ENCODE results near the gene FNDC11.

DNA sequence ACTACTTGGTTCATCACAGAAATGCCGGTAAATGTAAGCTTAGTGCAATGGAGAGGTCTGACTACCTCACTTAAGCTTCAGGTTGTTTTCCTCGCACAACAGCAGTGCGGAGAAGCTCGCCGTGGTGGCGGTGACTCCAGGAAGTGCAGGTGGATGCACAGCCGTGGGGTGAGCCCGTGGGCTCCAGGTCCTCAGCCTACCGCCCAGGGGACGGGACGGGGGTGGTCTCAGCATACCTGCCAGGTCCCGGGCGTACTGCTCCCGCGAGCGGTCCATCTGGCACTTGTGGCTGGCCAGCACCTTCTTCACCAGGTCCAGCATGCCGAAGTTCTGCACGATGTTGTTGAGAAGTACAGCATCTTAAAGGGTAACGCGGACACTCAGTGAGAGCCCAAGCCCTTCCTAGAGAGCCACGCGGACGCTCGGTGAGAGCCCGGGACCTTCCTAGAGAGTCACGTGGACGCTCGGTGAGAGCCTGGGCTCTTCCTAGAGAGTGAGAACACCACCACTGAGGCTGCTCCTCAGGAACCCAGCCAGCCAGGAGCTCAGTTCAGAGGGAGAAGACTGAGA, 37.9 kb downstream of the FNDC11 start:
- TF ChIP-seq, protein P1, sequence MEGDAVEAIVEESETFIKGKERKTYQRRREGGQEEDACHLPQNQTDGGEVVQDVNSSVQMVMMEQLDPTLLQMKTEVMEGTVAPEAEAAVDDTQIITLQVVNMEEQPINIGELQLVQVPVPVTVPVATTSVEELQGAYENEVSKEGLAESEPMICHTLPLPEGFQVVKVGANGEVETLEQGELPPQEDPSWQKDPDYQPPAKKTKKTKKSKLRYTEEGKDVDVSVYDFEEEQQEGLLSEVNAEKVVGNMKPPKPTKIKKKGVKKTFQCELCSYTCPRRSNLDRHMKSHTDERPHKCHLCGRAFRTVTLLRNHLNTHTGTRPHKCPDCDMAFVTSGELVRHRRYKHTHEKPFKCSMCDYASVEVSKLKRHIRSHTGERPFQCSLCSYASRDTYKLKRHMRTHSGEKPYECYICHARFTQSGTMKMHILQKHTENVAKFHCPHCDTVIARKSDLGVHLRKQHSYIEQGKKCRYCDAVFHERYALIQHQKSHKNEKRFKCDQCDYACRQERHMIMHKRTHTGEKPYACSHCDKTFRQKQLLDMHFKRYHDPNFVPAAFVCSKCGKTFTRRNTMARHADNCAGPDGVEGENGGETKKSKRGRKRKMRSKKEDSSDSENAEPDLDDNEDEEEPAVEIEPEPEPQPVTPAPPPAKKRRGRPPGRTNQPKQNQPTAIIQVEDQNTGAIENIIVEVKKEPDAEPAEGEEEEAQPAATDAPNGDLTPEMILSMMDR (IDR thresholded peaks at IDR 0.05): no peak
- no peak for TF ChIP-seq POLR2AphosphoS5 (IDR thresholded peaks at IDR 0.05)
- TF ChIP-seq POLR2A (IDR thresholded peaks at IDR 0.05): no peak

Data from prostate gland (tissue), 2 donors.